ENCODE results near the gene RASEF.

DNA sequence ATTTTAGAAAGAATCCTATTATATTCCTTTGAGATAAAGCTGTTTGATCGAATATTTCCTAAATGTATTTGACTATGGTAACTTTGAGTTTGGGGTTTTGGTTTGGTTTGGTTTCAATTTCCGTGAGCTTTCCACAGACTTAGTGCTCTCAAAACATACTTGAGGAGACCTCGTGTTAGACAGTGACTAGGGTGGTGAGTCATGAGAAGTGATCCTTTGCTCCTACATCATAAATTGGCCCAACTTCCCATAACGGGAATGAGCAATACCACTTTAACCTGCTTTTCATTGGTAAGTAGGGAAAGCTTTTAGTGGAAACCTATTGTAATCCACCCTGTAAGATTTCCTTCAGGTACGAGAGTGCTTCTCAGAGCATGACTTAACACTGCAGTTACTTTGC, 3.8 kb upstream of the RASEF start:
- TF ChIP-seq, protein P1, sequence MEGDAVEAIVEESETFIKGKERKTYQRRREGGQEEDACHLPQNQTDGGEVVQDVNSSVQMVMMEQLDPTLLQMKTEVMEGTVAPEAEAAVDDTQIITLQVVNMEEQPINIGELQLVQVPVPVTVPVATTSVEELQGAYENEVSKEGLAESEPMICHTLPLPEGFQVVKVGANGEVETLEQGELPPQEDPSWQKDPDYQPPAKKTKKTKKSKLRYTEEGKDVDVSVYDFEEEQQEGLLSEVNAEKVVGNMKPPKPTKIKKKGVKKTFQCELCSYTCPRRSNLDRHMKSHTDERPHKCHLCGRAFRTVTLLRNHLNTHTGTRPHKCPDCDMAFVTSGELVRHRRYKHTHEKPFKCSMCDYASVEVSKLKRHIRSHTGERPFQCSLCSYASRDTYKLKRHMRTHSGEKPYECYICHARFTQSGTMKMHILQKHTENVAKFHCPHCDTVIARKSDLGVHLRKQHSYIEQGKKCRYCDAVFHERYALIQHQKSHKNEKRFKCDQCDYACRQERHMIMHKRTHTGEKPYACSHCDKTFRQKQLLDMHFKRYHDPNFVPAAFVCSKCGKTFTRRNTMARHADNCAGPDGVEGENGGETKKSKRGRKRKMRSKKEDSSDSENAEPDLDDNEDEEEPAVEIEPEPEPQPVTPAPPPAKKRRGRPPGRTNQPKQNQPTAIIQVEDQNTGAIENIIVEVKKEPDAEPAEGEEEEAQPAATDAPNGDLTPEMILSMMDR (conservative IDR thresholded peaks at IDR 0.05; ENCODE audit: low read depth, low read length) = no peak
- no peak for TF ChIP-seq EZH2 (IDR thresholded peaks at IDR 0.05; ENCODE audit: borderline replicate concordance, low read depth, low read length, poor library complexity, severe bottlenecking)

All from A673 (cell line).